IgD-negative memory B cell (primary cell): ENCODE data around the gene ADAMTS14. TPM values are rescaled to one million over a fixed set of nuclear protein-coding genes. Genes with fewer than 3 reads are reported as not detected.

Experiments
- H3K27ac Mint-ChIP-seq, 3 donors: one replicate each; pipeline ENCODE4 v1.8.0; 2020 to 2022; ENCODE audit warnings: mild to moderate bottlenecking in 3 of 3, mixed read lengths in 3 of 3, moderate library complexity in 1 of 3
- H3K27me3 Mint-ChIP-seq: one replicate; pipeline ENCODE4 v1.8.0; 2021; ENCODE audit warnings: mixed read lengths
- H3K36me3 Mint-ChIP-seq: one replicate; pipeline ENCODE4 v1.8.0; 2020; ENCODE audit warnings: mild to moderate bottlenecking, mixed read lengths
- H3K4me1 Mint-ChIP-seq, 3 donors: one replicate each; pipeline ENCODE4 v1.8.0; 2020 to 2022; ENCODE audit warnings: mixed read lengths in 3 of 3, mild to moderate bottlenecking in 1 of 3
- H3K4me3 Mint-ChIP-seq, 4 donors: one replicate each; pipeline ENCODE4 v1.8.0; 2020 to 2022; ENCODE audit warnings: mild to moderate bottlenecking in 4 of 4, mixed read lengths in 4 of 4, moderate library complexity in 3 of 4
- H3K9me3 Mint-ChIP-seq, 3 donors: one replicate each; pipeline ENCODE4 v1.8.0; 2020 to 2021; ENCODE audit warnings: mixed read lengths in 3 of 3, mild to moderate bottlenecking in 1 of 3
- polyA plus RNA-seq: library from polyadenylated mRNA; unstranded; fragments of 300-500 nt; fragmentation: Illumina TruSeq; gene quantifications from one replicate; pipeline ENCODE4 v1.2.3, GENCODE V29; 2021

Gene ADAMTS14
- polyA plus RNA-seq, 1 donor from 2014 or later, result not detected

DNA sequence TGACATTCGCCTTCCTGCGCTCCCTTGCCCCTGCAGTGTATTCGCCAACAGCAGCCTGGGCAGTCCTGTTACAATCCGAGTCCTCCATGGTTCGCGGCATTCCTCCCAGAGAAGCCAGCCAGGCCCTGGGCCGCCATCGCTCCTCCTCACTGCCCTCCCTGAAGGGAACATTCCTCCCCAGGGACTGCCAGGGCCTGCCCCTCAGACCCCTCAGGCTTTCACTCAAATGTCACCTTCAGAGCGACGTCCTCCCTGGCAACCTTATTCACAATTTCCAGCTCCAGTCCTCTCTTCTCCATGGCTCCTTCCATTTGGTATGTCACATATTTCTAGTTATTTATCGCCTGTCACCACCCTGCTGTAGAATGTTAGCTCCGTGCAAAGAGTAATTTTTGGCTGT is 17.4 kb downstream of the ADAMTS14 start:
- Mint-ChIP-seq H3K9me3 (no peaks in the 10 kb centered on the region), H3K4me3 (peak overlapping the region in 1 of 4 donors; percentile 70), H3K27ac (no peak overlapping the region), H3K27me3 (peaks cover 6% of the 10 kb centered on the region), H3K4me1 (no peaks in the 10 kb centered on the region), H3K36me3 (no peaks in the 10 kb centered on the region)

DNA sequence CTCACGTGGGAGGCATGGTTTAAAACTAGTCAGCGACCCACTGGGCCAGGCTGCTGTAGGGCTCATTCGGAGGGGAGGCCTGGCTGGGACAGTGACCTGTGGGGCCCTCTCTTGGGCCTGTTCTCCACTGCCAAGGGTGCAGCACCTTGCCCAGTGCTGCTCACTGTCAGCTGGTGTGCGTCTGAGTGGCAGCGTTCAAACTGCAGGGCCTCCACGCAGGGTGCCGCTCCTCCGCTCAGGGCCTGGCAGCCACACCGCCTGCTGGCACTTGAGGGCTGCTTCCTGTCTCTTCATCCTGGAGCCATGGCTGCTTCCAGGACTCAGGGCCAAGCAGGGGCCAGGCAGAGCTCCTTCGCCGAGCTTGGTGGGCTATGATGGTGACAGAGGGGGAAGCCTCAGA is 18.3 kb downstream of the ADAMTS14 start:
- no peaks in the 10 kb centered on the region for H3K4me1 Mint-ChIP-seq
- no peaks in the 10 kb centered on the region for H3K9me3 Mint-ChIP-seq
- no peaks in the 10 kb centered on the region for H3K36me3 Mint-ChIP-seq
- no peak overlapping the region for H3K27ac Mint-ChIP-seq
- no peak overlapping the region for H3K4me3 Mint-ChIP-seq
- peaks cover 6% of the 10 kb centered on the region for H3K27me3 Mint-ChIP-seq

- Mint-ChIP-seq H3K27ac (no peak overlapping the region), H3K36me3 (no peaks in the 10 kb centered on the region), H3K9me3 (no peaks in the 10 kb centered on the region), H3K4me3 (no peak overlapping the region), H3K4me1 (no peaks in the 10 kb centered on the region), H3K27me3 (peaks cover 6% of the 10 kb centered on the region)
Observed at GRCh38 chr10:70691611-70692010, 19.3 kb downstream of the ADAMTS14 start.

DNA sequence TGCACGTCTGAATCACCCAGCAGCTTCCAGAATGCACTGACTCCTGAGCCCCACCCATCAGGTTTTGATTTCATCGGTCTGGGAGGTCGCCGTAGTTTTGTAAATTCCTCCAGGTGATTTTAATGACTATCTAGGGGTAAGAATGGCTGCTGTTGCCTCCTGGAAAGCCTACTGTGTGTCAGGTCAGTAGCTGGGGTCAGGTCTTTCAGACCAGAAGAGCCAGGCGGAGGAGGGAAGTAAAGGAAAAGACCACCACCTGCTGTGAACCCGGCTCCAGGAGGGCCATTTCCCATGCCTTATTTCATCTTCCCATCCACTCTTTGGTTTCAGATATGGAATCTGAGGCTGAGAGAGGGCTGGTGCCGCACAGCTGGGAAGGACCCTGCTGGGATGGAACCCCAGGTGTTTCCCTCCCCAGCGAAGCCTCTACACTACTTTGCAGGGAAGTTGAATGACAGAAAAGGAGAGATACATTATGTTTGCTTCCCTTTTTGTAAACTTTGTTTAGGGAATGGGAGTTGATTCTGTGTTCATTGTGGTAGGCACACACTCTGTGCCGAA is 19.8 kb downstream of the ADAMTS14 start:
- Mint-ChIP-seq H3K4me1 (no peaks in the 10 kb centered on the region), H3K36me3 (no peaks in the 10 kb centered on the region), H3K9me3 (no peaks in the 10 kb centered on the region), H3K27ac (no peak overlapping the region), H3K4me3 (no peak overlapping the region), H3K27me3 (peaks cover 6% of the 10 kb centered on the region)

DNA sequence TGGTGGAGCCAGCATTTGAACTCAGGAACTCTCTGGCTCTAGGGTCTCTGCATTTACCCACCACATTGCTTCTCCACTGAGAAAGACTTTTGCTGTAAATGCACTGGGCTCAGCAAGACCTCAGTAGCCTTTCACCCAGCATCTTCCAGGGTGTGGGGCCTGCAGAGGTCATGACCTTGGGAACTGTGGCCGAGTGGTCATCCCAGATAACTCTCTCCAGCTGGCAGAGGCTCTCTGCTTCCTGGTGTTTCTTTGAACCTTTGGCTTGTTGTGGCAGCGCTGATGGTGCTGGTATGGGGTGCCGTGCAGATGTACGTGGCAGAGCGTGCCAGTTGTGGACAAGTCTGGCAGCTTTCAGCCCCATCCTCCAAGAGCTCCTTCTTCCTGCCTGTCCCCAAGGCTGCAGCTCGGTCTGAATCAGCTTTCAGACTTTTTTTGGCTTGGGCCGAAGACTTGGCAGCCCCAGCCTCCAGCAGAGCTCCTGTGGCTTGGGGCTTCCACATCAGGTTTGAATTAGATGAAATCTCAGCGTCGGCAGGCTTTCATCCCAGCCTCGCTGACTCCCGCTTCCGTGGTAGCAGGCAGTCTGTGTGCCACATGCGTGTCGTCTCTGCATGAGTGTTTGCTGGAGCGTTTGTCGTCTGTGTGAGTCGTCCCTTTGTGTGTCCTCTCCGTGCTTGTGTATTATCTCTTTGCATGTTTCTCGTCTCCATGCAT is 21.5 kb downstream of the ADAMTS14 start:
- H3K4me1 Mint-ChIP-seq, result no peaks in the 10 kb centered on the region
- H3K27ac Mint-ChIP-seq, result no peak overlapping the region
- H3K9me3 Mint-ChIP-seq, result no peaks in the 10 kb centered on the region
- no peaks in the 10 kb centered on the region for H3K36me3 Mint-ChIP-seq
- H3K27me3 Mint-ChIP-seq, result peaks cover 6% of the 10 kb centered on the region
- H3K4me3 Mint-ChIP-seq, result no peak overlapping the region

DNA sequence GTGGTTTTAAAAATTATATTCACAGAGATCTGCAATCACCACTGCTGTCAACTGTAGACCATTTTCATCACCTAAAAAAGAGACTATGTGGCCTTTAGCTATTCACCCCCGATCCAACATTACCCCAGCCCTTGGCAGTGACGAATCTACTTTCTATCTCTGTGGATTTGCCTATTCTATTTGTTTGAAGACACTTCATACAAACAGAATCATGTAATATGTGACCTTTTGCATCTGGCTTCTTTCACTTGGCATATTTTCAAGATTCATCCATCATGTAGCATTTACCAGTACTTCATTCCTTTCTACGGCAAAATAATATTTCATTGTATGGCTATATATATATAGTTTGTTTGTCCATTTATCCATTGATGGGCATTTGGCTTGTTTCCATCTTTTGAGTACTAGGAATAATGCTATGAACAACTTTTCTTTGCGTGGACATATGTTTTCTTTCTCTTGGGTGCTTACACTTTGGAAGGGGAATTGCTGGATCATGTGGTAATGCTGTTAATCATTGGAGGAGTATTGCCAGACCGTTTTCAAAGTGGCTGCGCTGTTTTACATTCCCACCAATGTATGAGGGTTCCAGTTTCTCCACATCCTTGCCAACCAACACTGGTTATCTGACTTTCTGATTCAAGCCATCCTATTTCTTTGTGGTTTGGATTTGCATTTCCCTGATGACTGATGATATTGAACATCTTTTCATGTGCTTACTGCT is 22.3 kb downstream of the ADAMTS14 start:
- Mint-ChIP-seq H3K27me3 (peaks cover 6% of the 10 kb centered on the region), H3K36me3 (no peaks in the 10 kb centered on the region)

GRCh38 chr10:70695241-70696030 is 23.1 kb downstream of the ADAMTS14 start:
- H3K27ac Mint-ChIP-seq, result no peak overlapping the region
- no peak overlapping the region for H3K4me3 Mint-ChIP-seq
- H3K36me3 Mint-ChIP-seq, result no peaks in the 10 kb centered on the region
- peaks cover 4% of the 10 kb centered on the region for H3K27me3 Mint-ChIP-seq
- H3K9me3 Mint-ChIP-seq, result no peaks in the 10 kb centered on the region
- H3K4me1 Mint-ChIP-seq, result no peaks in the 10 kb centered on the region

More for the DNA sequence above, 22.3 kb downstream of the ADAMTS14 start:
- no peaks in the 10 kb centered on the region for H3K4me1 Mint-ChIP-seq
- no peak overlapping the region for H3K4me3 Mint-ChIP-seq
- H3K27ac Mint-ChIP-seq, result no peak overlapping the region
- H3K9me3 Mint-ChIP-seq, result no peaks in the 10 kb centered on the region

DNA sequence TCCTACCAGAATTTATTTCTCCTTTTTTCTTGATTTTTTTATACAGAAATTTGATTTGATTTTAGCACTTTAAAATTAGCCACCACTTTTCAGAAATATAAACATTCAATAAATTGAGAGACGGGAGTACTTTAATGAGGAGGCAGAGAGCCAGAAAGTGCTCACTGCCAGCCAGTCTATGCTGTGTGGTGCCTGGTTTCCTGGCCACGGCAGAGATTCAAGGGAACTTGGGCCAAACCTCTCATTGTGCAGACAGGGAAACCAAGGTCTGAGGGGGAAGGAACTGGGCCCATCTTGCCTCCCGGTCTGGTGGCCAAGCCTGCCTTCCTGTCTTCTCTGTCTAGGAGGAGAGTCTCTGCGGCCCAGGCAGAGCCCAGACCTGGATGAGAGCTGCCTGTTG is 25.9 kb downstream of the ADAMTS14 start:
- no peak overlapping the region for H3K27ac Mint-ChIP-seq
- no peak overlapping the region for H3K4me3 Mint-ChIP-seq
- H3K27me3 Mint-ChIP-seq, result no peaks in the 10 kb centered on the region
- H3K9me3 Mint-ChIP-seq, result no peaks in the 10 kb centered on the region
- no peaks in the 10 kb centered on the region for H3K36me3 Mint-ChIP-seq
- H3K4me1 Mint-ChIP-seq, result no peaks in the 10 kb centered on the region

GRCh38 chr10:70699063-70699658 is 26.9 kb downstream of the ADAMTS14 start:
- Mint-ChIP-seq H3K4me3 (no peak overlapping the region), H3K27me3 (no peaks in the 10 kb centered on the region), H3K9me3 (no peaks in the 10 kb centered on the region), H3K27ac (no peak overlapping the region), H3K4me1 (no peaks in the 10 kb centered on the region), H3K36me3 (no peaks in the 10 kb centered on the region)

GRCh38 chr10:70699659-70700174 is 27.4 kb downstream of the ADAMTS14 start:
- Mint-ChIP-seq H3K36me3 (no peaks in the 10 kb centered on the region), H3K4me1 (no peaks in the 10 kb centered on the region), H3K27me3 (no peaks in the 10 kb centered on the region), H3K9me3 (no peaks in the 10 kb centered on the region), H3K27ac (no peak overlapping the region), H3K4me3 (no peak overlapping the region)

DNA sequence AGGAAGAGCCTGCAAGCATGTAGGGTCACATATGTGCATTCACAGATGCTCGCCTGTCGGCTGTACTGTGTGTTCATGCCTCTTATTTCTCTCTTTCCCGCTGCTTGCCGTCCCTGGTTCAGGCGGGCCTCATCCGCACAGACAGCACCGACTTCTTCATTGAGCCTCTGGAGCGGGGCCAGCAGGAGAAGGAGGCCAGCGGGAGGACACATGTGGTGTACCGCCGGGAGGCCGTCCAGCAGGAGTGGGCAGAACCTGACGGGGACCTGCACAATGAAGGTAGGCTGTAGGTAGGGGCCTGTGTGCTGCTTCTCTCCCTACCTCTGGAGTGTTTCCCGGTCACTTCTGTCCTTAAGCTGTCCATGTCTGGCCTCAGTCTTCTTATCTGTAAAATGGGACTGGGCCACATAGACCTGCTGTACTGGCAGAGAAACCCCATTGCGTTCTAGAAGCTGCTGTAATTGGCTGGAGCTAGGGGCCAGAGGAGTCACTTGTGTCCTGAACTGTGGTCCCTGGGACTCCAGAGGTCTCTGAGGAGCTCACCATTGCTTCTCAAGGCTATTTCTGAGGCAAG is 30.0 kb downstream of the ADAMTS14 start:
- H3K36me3 Mint-ChIP-seq, result no peaks in the 10 kb centered on the region
- H3K4me1 Mint-ChIP-seq, result no peaks in the 10 kb centered on the region
- no peak overlapping the region for H3K4me3 Mint-ChIP-seq
- no peak overlapping the region for H3K27ac Mint-ChIP-seq
- H3K27me3 Mint-ChIP-seq, result peaks cover 4% of the 10 kb centered on the region
- H3K9me3 Mint-ChIP-seq, result no peaks in the 10 kb centered on the region

DNA sequence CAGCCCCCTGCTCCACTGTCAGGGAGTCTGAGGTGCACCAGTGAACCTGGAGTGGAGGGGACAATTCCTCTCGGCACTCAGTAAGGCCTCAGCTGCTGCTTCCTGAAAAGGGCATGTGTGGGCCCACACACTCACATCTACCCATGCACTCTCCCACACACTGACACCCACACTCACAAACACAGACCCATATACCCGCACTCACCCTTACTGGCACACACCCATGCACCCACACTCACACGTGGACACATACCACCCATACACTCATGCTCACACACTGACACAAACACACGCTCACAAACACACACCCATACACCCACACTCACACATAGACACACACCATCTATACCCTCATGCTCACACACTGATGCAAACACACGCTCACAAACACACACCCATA is 31.9 kb downstream of the ADAMTS14 start:
- Mint-ChIP-seq H3K9me3 (no peaks in the 10 kb centered on the region), H3K36me3 (no peaks in the 10 kb centered on the region), H3K27ac (no peak overlapping the region)

DNA sequence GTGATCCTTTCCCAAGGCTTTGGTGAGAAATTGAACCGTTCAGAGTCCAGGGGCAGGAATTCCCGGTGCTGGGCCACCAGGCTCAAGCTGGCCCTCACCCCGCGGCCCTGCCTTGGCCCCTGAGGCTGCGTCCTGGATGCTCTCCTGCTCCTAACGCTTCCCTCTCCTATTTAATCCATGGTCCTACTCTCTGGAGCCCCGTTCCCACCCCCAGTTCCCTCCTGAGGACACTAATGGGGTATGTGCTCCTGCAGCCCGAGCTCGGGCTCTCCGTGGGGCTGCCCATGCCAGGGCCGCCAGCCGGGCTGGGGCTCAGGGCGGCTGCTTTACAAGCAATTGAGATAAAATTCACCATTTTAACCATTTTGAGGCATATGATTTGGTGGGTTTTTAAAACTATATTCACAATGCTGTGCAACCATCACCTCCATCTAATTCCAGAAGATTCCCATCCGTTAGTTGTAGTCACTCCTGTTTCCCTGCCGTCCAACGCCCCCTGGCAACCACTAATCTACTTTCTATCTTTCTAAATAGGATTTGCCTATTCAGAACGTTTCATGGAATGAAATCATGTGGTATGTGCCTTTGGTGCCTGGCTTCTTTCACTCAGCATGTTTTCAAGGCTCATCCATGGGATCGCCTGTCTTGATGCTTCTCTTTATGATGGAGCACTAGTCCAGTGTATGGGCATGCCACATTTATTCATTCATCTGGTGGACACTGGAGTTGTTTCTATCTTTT is 33.0 kb downstream of the ADAMTS14 start:
- Mint-ChIP-seq H3K36me3 (no peaks in the 10 kb centered on the region), H3K27ac (no peak overlapping the region), H3K9me3 (no peaks in the 10 kb centered on the region), H3K4me1 (no peaks in the 10 kb centered on the region), H3K4me3 (no peak overlapping the region), H3K27me3 (peaks cover 6% of the 10 kb centered on the region)

More for the DNA sequence above, 31.9 kb downstream of the ADAMTS14 start:
- peaks cover 6% of the 10 kb centered on the region for H3K27me3 Mint-ChIP-seq
- H3K4me1 Mint-ChIP-seq, result no peaks in the 10 kb centered on the region
- no peak overlapping the region for H3K4me3 Mint-ChIP-seq

DNA sequence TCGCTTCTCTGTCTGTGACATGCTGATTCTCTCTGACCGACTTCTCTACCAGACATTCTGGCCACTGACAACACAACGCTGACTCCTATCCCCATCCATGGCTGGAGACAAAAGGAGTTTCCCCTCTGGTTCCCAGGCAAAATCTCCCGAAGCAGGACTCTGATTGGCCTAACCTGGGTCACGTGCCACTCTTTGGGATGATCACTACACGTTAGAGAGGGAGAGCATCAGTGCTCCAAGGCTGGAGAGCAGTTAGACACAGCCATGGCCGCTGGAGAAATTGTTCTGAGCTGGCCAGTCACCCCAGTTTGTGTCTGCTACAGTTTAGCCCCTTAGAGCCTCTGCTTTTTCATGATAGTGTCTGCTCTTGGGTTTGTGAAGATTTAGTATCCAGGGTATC is 38.9 kb downstream of the ADAMTS14 start:
- peaks cover 0 to 1% (median 0%) of the 10 kb centered on the region in 3 donors for H3K9me3 Mint-ChIP-seq
- no peak overlapping the region for H3K4me3 Mint-ChIP-seq
- peaks cover 6% of the 10 kb centered on the region for H3K27me3 Mint-ChIP-seq
- no peak overlapping the region for H3K27ac Mint-ChIP-seq
- no peaks in the 10 kb centered on the region for H3K36me3 Mint-ChIP-seq
- H3K4me1 Mint-ChIP-seq, result no peaks in the 10 kb centered on the region
